B cell (primary cell): Measurements from ENCODE around the gene NFATC1.

Experiments
- CTCF ChIP-seq: fragments of 200-600 bp; IDR thresholded peaks from one replicate; pipeline ENCODE4 v1.8.0; 2022; ENCODE audit warnings: antibody characterized with exemption, mild to moderate bottlenecking
- EZH2 ChIP-seq: IDR thresholded peaks from 2 replicates; pipeline ENCODE4 v1.6.1; 2012; ENCODE audit warnings: borderline replicate concordance, low read depth, mild to moderate bottlenecking, moderate library complexity, low read length; ENCODE audit not compliant: insufficient read depth, poor library complexity, severe bottlenecking

- TF ChIP-seq CTCF (no peak), EZH2 (no peak)
These were observed 31.9 kb downstream of the NFATC1 start for GRCh38 chr18:79427368-79428225.
